SK-N-SH treated with all-trans-retinoic acid at 6 μM for 48 hours (cell line): Measurements from ENCODE around the gene HYAL3.

ENCODE experiments used
- ATAC-seq: fragments of 200-7000 bp; cut with Tn5 transposase; 3 replicates; pipeline ENCODE4 v1.9.1; 2020; ENCODE audit warnings: mild to moderate bottlenecking, moderate library complexity
- PATZ1 ChIP-seq: fragments of 250-450 bp; sonication (Bioruptor Pico); IDR thresholded peaks from 2 replicates; pipeline ENCODE4 v1.8.0; 2020; ENCODE audit warnings: mild to moderate bottlenecking, moderate library complexity, borderline replicate concordance
- PPARA ChIP-seq: fragments of 250-450 bp; sonication (Bioruptor Pico); IDR thresholded peaks from 2 replicates; pipeline ENCODE4 v1.5.0; 2020; ENCODE audit warnings: mild to moderate bottlenecking, borderline replicate concordance
- SNAI2 ChIP-seq: fragments of 250-450 bp; sonication (Bioruptor Pico); IDR thresholded peaks from 2 replicates; pipeline ENCODE4 v1.5.0; 2020; ENCODE audit warnings: mild to moderate bottlenecking, moderate library complexity
- ZC3H10 ChIP-seq: fragments of 250-450 bp; sonication (Bioruptor Pico); IDR thresholded peaks from 2 replicates; pipeline ENCODE4 v1.5.1; 2021; ENCODE audit warnings: mild to moderate bottlenecking, moderate library complexity
- ZFP3 ChIP-seq: fragments of 250-450 bp; sonication (Bioruptor Pico); IDR thresholded peaks from 2 replicates; pipeline ENCODE4 v1.5.0; 2020; ENCODE audit warnings: mild to moderate bottlenecking, moderate library complexity
- ZNF565 ChIP-seq: fragments of 450-650 bp; formaldehyde crosslinking; conservative IDR thresholded peaks from 2 replicates; pipeline ENCODE4 v1.5.0; 2020; ENCODE audit warnings: low read depth, mild to moderate bottlenecking, moderate library complexity
- TF ChIP-seq, protein P1 (sequence below): fragments of 250-450 bp; sonication (Bioruptor Pico); IDR thresholded peaks from 2 replicates; pipeline ENCODE4 v1.5.1; 2020; ENCODE audit warnings: low read depth, mild to moderate bottlenecking, moderate library complexity

HYAL3 gene

DNA sequence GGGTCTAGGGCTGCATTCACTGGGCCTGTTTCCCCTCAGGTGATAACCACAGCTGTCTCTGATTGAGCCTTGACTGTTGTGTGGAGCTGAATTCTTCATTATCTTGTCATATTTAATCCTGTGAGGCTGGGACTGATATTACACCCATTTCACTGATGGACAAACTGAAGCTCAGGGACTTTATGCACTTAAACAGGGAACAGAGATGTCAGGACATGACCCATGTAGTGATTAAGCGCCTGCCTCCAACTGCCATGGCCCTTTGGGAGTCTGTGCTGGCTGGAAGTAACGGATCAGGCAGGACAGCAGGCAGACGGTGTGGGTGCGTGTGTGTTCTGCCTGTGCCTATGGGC lies 55.7 kb downstream of the HYAL3 start:
- no peak for TF ChIP-seq ZFP3 (CRISPR knock-in tag)
- TF ChIP-seq ZC3H10 (CRISPR knock-in tag): no peak
- TF ChIP-seq, all 23 proteins: peak for 0
- ATAC-seq: no peak

- TF ChIP-seq SNAI2 (CRISPR knock-in tag) (no peak), ZNF565 (CRISPR knock-in tag) (no peak), ZFP3 (CRISPR knock-in tag) (no peak), PPARA (CRISPR knock-in tag) (no peak), PATZ1 (CRISPR knock-in tag) (no peak)
- TF ChIP-seq, protein P1, sequence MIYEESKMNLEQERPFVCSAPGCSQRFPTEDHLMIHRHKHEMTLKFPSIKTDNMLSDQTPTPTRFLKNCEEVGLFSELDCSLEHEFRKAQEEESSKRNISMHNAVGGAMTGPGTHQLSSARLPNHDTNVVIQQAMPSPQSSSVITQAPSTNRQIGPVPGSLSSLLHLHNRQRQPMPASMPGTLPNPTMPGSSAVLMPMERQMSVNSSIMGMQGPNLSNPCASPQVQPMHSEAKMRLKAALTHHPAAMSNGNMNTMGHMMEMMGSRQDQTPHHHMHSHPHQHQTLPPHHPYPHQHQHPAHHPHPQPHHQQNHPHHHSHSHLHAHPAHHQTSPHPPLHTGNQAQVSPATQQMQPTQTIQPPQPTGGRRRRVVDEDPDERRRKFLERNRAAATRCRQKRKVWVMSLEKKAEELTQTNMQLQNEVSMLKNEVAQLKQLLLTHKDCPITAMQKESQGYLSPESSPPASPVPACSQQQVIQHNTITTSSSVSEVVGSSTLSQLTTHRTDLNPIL (CRISPR knock-in tag): no peak
- ATAC-seq: no peak
Measured at GRCh38 chr3:50242851-50243542, 56.2 kb downstream of the HYAL3 start.
